ENCODE data around the gene GPR17.

The GPR17 gene

GRCh38 chr2:127697482-127698180, 51.7 kb downstream of the GPR17 start:
- no peak for DNase-seq

- no peak for DNase-seq
These were observed 52.8 kb downstream of the GPR17 start for GRCh38 chr2:127698553-127699355.

GRCh38 chr2:127700527-127701192, 54.7 kb downstream of the GPR17 start:
- no peak for DNase-seq

- DNase-seq = peak; percentile 92
These were observed 55.3 kb downstream of the GPR17 start, which contains the start of gene SFT2D3 for GRCh38 chr2:127701193-127701650. Gene SFT2D3, plus strand, starts transcription at chr2:127701497. Its CDS starts 32 bp downstream, at chr2:127701529.

DNA sequence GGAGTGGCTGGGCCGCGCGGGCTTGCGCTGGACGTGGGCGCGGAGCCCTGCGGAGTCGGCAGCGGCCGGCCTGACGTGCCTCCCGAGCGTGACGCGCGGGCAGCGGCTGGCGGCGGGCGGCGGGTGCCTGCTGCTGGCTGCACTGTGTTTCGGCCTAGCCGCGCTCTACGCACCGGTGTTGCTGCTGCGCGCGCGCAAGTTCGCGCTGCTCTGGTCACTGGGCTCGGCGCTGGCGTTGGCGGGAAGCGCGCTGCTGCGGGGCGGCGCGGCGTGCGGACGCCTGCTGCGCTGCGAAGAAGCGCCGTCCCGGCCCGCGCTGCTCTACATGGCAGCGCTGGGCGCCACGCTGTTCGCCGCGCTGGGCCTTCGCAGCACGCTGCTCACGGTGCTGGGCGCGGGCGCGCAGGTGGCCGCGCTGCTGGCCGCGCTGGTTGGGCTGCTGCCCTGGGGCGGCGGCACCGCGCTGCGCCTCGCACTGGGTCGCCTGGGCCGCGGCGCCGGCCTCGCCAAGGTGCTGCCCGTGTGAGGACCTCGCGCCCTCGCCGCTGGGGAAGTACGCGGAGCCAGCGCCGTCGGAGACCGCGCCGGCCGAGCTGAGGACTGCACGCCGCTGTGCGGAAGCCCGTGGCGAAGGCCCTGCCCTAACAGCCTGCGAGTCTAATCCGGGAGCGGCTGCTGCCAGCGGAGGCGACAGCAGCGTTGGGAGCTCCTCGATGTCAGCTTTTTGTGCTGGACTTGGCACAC, 55.9 kb downstream of the GPR17 start:
- peak; percentile 72 for DNase-seq

Measured in NCI-H526 treated with DMSO at 0.1 percent for 48 hours (cell line).